ENCODE data around the gene STAG1.
"Not testable (repeated sequence)": the region's sequence is repeated elsewhere in the genome, so short reads cannot be mapped to it uniquely, and the experiment has no call there.

STAG1 gene

GRCh38 chr3:136476280-136476679, 275.9 kb downstream of the STAG1 start:
- H3K4me3 Mint-ChIP-seq: no peak overlapping the region
- H3K9me3 Mint-ChIP-seq: no peaks in the 10 kb centered on the region
- no peaks in the 10 kb centered on the region for H3K27me3 Mint-ChIP-seq (ENCODE audit: low read depth)
- H3K4me1 Mint-ChIP-seq (ENCODE audit: low read depth): no peaks in the 10 kb centered on the region
- peaks cover 29% of the 10 kb centered on the region for H3K36me3 Mint-ChIP-seq (ENCODE audit: low read depth)
- H3K27ac Mint-ChIP-seq: no peak overlapping the region

- peaks cover 37% of the 10 kb centered on the region for H3K36me3 Mint-ChIP-seq (ENCODE audit: low read depth)
- not testable (repeated sequence) for H3K4me3 Mint-ChIP-seq; H3K9me3 Mint-ChIP-seq; H3K27ac Mint-ChIP-seq; H3K4me1 Mint-ChIP-seq (ENCODE audit: low read depth); H3K27me3 Mint-ChIP-seq (ENCODE audit: low read depth)
Observed at GRCh38 chr3:136474876-136475275, 277.3 kb downstream of the STAG1 start.

DNA sequence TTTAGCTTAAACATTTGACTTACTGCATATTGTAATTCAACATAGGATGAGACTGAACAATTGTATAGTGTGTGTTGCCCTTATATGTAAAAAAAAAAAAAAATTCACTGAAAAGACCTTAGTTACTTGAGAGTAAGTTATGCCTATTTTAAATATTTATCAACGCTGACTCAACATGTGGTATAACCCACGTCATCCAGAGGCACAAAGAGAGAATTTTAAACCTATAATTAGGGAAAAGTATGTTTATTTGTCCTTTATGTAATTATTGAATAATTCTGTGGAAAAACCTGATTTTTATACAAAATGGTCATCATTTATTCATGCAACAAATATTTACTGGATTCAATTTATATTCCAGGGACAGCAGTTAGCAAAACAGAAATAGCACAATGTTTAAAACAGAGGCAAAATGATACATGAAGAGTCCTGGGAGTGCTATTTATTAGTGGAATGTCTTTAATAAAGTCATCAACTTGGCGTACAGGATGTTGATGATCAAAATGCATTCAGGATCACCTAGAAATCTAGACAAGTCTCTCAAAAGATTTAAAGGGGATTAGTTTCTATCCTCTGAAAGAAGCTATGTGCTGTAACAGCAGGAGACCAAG, 278.4 kb downstream of the STAG1 start:
- H3K27ac Mint-ChIP-seq: no peak overlapping the region
- peaks cover 37% of the 10 kb centered on the region for H3K36me3 Mint-ChIP-seq (ENCODE audit: low read depth)
- H3K4me3 Mint-ChIP-seq: no peak overlapping the region
- H3K4me1 Mint-ChIP-seq (ENCODE audit: low read depth): no peaks in the 10 kb centered on the region
- no peaks in the 10 kb centered on the region for H3K27me3 Mint-ChIP-seq (ENCODE audit: low read depth)
- no peaks in the 10 kb centered on the region for H3K9me3 Mint-ChIP-seq

GRCh38 chr3:136465296-136465695, 286.9 kb downstream of the STAG1 start:
- no peaks in the 10 kb centered on the region for H3K4me1 Mint-ChIP-seq (ENCODE audit: low read depth)
- H3K27me3 Mint-ChIP-seq (ENCODE audit: low read depth): no peaks in the 10 kb centered on the region
- peaks cover 6% of the 10 kb centered on the region for H3K9me3 Mint-ChIP-seq
- H3K4me3 Mint-ChIP-seq: no peak overlapping the region
- H3K36me3 Mint-ChIP-seq (ENCODE audit: low read depth): peaks cover 37% of the 10 kb centered on the region
- H3K27ac Mint-ChIP-seq: no peak overlapping the region

GRCh38 chr3:136464502-136464901, 287.7 kb downstream of the STAG1 start:
- Mint-ChIP-seq H3K27ac (no peak overlapping the region), H3K9me3 (peaks cover 11% of the 10 kb centered on the region), H3K4me1 (ENCODE audit: low read depth) (no peaks in the 10 kb centered on the region)

GRCh38 chr3:136463170-136463569, 289.0 kb downstream of the STAG1 start:
- Mint-ChIP-seq H3K9me3 (peaks cover 18% of the 10 kb centered on the region), H3K27me3 (ENCODE audit: low read depth) (no peaks in the 10 kb centered on the region), H3K36me3 (ENCODE audit: low read depth) (peaks cover 45% of the 10 kb centered on the region), H3K4me3 (no peak overlapping the region), H3K4me1 (ENCODE audit: low read depth) (no peaks in the 10 kb centered on the region), H3K27ac (no peak overlapping the region)

More at GRCh38 chr3:136464502-136464901, 287.7 kb downstream of the STAG1 start:
- Mint-ChIP-seq H3K27me3 (ENCODE audit: low read depth) (no peaks in the 10 kb centered on the region), H3K4me3 (no peak overlapping the region), H3K36me3 (ENCODE audit: low read depth) (peaks cover 37% of the 10 kb centered on the region)

DNA sequence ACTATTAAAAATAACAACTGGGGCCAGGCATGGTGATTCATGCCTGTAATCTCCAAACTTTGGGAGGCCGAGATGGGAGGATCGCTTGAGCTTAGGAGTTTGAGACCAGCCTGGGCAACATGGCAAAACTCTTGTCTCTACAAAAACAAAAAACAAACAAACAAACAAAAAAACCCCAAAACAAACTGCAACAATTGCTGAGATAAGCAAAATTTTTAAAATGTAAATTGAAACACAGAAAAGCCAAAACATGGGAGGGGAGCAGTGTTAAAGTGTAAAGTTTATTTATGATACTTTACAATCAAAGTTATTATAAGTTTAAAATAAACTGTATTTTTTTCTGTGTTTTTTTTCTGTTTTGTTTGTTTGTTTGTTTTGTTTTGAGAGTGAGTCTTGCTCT, 294.4 kb downstream of the STAG1 start:
- no peak overlapping the region for H3K27ac Mint-ChIP-seq
- no peak overlapping the region for H3K4me3 Mint-ChIP-seq
- H3K36me3 Mint-ChIP-seq (ENCODE audit: low read depth): peaks cover 61% of the 10 kb centered on the region
- no peaks in the 10 kb centered on the region for H3K4me1 Mint-ChIP-seq (ENCODE audit: low read depth)
- peaks cover 48% of the 10 kb centered on the region for H3K9me3 Mint-ChIP-seq
- H3K27me3 Mint-ChIP-seq (ENCODE audit: low read depth): no peaks in the 10 kb centered on the region

DNA sequence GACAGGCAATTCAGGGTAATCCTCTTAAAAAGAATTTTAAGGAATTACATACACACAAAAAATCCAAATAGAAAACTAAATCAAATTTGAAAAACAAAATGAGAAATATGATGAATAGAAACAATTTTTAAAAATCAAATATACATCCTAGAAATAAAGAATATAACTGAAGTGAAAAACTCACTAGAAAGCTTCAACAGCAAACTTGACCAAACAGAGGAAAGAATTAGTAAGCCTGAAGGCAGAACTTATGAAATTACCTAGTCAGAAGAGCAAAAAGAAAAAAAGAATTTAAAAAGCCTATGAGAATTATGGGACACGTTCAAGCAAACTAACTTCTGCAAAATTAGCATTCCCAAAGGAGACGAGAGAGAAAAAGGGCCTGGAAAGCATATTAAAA, 296.0 kb downstream of the STAG1 start:
- Mint-ChIP-seq H3K36me3 (ENCODE audit: low read depth) (peaks cover 51% of the 10 kb centered on the region), H3K27me3 (ENCODE audit: low read depth) (no peaks in the 10 kb centered on the region), H3K9me3 (peaks cover 48% of the 10 kb centered on the region), H3K4me3 (no peak overlapping the region), H3K4me1 (ENCODE audit: low read depth) (no peaks in the 10 kb centered on the region), H3K27ac (no peak overlapping the region)

GRCh38 chr3:136444581-136444980, 307.6 kb downstream of the STAG1 start:
- H3K27me3 Mint-ChIP-seq (ENCODE audit: low read depth): no peaks in the 10 kb centered on the region

GRCh38 chr3:136437043-136437442, 315.1 kb downstream of the STAG1 start:
- Mint-ChIP-seq H3K36me3 (ENCODE audit: low read depth) (peaks cover 15% of the 10 kb centered on the region), H3K27me3 (ENCODE audit: low read depth) (no peaks in the 10 kb centered on the region), H3K4me1 (ENCODE audit: low read depth) (no peaks in the 10 kb centered on the region), H3K4me3 (no peak overlapping the region), H3K9me3 (no peaks in the 10 kb centered on the region), H3K27ac (no peak overlapping the region)

More at GRCh38 chr3:136444581-136444980, 307.6 kb downstream of the STAG1 start:
- no peak overlapping the region for H3K27ac Mint-ChIP-seq
- peaks cover 14% of the 10 kb centered on the region for H3K36me3 Mint-ChIP-seq (ENCODE audit: low read depth)
- no peak overlapping the region for H3K4me3 Mint-ChIP-seq
- H3K4me1 Mint-ChIP-seq (ENCODE audit: low read depth): peaks cover 2% of the 10 kb centered on the region
- no peaks in the 10 kb centered on the region for H3K9me3 Mint-ChIP-seq

DNA sequence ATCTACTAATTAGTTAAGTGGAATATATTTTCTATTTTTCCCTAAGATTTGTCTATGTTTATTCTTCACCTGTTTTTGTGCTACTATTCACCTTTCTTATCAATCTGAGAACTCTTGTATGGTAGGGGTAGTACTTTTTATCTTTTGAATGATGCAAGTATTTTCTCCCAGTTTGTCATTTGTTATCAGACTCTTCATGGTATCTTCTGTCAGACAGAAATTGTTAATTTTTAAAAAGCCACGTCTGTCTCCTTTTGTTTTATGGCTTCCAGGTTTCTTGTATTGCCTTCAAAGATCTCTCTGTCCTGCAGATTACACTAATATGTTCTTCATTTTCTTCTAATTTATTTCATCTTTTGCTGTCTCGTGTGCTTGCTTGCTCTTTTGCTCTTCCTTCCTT, 317.7 kb downstream of the STAG1 start:
- H3K36me3 Mint-ChIP-seq (ENCODE audit: low read depth): peaks cover 11% of the 10 kb centered on the region
- no peak overlapping the region for H3K4me3 Mint-ChIP-seq
- H3K9me3 Mint-ChIP-seq: no peaks in the 10 kb centered on the region
- no peak overlapping the region for H3K27ac Mint-ChIP-seq
- H3K4me1 Mint-ChIP-seq (ENCODE audit: low read depth): no peaks in the 10 kb centered on the region
- H3K27me3 Mint-ChIP-seq (ENCODE audit: low read depth): no peaks in the 10 kb centered on the region

DNA sequence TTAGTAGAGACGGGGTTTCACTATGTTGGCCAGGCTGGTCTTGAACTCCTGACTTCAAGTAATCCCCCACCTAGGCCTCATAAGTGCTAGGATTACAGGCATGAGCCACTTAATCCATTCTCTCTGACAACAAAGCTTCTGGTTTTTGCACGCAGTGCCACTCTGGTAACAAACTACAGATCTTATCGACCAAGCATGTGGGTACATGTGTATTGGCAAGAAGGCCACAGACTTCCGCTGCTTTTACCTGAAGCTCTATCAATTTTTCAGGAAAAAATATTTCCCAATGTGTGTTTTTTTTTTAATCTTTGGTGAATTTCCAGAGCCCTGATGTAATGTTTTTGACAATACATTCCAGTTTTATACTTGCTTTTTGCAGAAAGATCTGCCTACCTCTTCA, 319.5 kb downstream of the STAG1 start:
- Mint-ChIP-seq H3K9me3 (no peaks in the 10 kb centered on the region), H3K27ac (no peak overlapping the region), H3K36me3 (ENCODE audit: low read depth) (peaks cover 11% of the 10 kb centered on the region), H3K4me3 (no peak overlapping the region), H3K27me3 (ENCODE audit: low read depth) (no peaks in the 10 kb centered on the region), H3K4me1 (ENCODE audit: low read depth) (no peaks in the 10 kb centered on the region)

DNA sequence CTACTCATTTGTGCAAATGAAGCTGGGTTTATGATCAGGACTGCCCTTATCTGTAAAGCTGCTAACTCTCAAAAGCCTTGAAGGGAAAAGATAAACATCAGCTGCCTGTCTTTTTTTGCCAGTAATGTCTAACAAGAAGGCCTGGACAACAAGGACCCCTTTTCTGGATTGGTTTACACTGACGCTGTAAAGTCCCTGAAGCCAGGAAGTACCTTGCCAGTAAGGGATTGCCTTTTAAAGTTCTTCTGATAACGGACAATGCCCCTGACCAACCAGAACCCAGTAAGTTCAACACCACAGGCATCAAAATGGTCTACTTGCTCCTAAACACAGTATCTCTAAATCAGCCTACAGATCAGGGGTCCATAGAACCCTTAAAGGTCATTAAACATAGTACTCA, 324.0 kb downstream of the STAG1 start:
- no peak overlapping the region for H3K27ac Mint-ChIP-seq

DNA sequence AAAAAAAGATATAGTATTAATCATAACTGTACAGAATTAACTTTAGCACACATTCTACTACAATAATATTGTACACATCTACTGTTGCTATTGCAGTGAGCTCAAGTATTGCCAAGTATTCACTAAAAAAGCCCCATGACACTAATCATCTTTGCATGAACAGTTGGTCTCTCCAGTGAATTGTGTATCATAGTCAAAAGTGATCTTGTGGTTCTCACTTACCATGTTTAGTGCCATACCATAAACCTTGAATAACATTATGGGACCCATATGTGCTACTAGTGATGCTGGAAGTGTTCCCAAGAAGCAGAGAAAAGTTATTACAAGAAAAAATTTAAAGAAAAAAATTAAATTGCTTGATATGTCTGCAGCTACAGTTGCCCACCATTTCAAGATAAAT, 324.9 kb downstream of the STAG1 start:
- H3K4me3 Mint-ChIP-seq: no peak overlapping the region
- H3K36me3 Mint-ChIP-seq (ENCODE audit: low read depth): peaks cover 11% of the 10 kb centered on the region
- H3K27me3 Mint-ChIP-seq (ENCODE audit: low read depth): no peaks in the 10 kb centered on the region
- no peaks in the 10 kb centered on the region for H3K9me3 Mint-ChIP-seq
- no peaks in the 10 kb centered on the region for H3K4me1 Mint-ChIP-seq (ENCODE audit: low read depth)
- no peak overlapping the region for H3K27ac Mint-ChIP-seq

More for the DNA sequence above, 324.0 kb downstream of the STAG1 start:
- Mint-ChIP-seq H3K9me3 (no peaks in the 10 kb centered on the region), H3K4me1 (ENCODE audit: low read depth) (no peaks in the 10 kb centered on the region), H3K36me3 (ENCODE audit: low read depth) (peaks cover 11% of the 10 kb centered on the region), H3K27me3 (ENCODE audit: low read depth) (no peaks in the 10 kb centered on the region), H3K4me3 (no peak overlapping the region)

DNA sequence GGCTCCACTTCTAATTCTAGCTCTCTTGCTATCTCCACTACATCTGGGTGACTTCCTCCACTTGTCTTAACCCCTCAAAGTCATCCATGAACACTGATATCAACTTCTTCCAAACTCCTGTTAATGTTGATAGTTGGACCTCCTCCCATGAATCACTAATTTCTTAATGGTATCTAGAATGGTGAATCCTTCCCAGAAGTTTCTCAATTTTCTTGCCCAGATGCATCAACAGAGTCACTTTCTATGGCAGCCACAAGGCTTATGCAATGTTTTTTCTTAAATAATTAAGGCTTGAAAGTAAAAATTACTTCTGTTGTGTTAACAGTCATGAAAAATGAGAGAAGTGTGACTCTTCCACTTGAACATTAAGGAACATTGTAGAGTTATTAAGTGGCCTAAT, 337.7 kb downstream of the STAG1 start:
- H3K27me3 Mint-ChIP-seq (ENCODE audit: low read depth): no peaks in the 10 kb centered on the region
- peaks cover 14% of the 10 kb centered on the region for H3K36me3 Mint-ChIP-seq (ENCODE audit: low read depth)

DNA sequence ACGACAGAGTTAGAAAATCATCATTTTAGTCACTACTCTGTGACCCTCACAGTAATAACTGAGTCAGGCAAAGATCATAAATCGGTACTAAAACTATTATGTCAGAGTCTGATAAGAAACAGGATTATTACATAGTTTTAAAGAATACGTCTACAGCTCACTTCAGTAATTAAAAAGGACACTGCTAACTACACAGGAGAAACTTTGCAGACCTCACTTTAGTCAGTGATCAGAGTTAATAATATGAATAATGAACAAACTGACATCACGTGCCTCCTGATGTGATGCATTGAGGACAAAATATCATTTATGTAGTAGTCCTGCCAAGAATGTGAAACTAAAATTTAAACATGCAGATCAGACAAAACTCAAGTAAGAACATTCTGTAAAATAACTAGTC, 339.9 kb downstream of the STAG1 start:
- no peak overlapping the region for H3K4me3 Mint-ChIP-seq
- H3K4me1 Mint-ChIP-seq (ENCODE audit: low read depth): no peaks in the 10 kb centered on the region
- no peaks in the 10 kb centered on the region for H3K9me3 Mint-ChIP-seq
- no peaks in the 10 kb centered on the region for H3K27me3 Mint-ChIP-seq (ENCODE audit: low read depth)
- H3K27ac Mint-ChIP-seq: no peak overlapping the region
- peaks cover 12% of the 10 kb centered on the region for H3K36me3 Mint-ChIP-seq (ENCODE audit: low read depth)

More for the DNA sequence above, 337.7 kb downstream of the STAG1 start:
- Mint-ChIP-seq H3K4me1 (ENCODE audit: low read depth) (no peaks in the 10 kb centered on the region), H3K4me3 (no peak overlapping the region), H3K9me3 (no peaks in the 10 kb centered on the region), H3K27ac (no peak overlapping the region)
